Glutamatergic neuron (in vitro differentiated cells): Measurements from ENCODE around the gene SLC9A1. TPM values are rescaled to one million over a fixed set of nuclear protein-coding genes. Genes with fewer than 3 reads are reported as not detected.

Experiments
- DNase-seq: peaks from one replicate; pipeline ENCODE4 v3.0.0; 2022
- H3K27ac Mint-ChIP-seq: one replicate; pipeline ENCODE4 v1.8.0; 2020; ENCODE audit warnings: mild to moderate bottlenecking, mixed read lengths, inconsistent platforms; ENCODE audit not compliant: unreplicated experiment
- H3K27me3 Mint-ChIP-seq: one replicate; pipeline ENCODE4 v1.8.0; 2020; ENCODE audit warnings: mild to moderate bottlenecking, moderate library complexity, mixed read lengths, inconsistent platforms; ENCODE audit not compliant: unreplicated experiment
- H3K36me3 Mint-ChIP-seq: one replicate; pipeline ENCODE4 v1.8.0; 2020; ENCODE audit warnings: mild to moderate bottlenecking, mixed read lengths, inconsistent platforms; ENCODE audit not compliant: unreplicated experiment
- H3K4me1 Mint-ChIP-seq: one replicate; pipeline ENCODE4 v1.8.0; 2020; ENCODE audit warnings: mild to moderate bottlenecking, low read depth, mixed read lengths, inconsistent platforms; ENCODE audit not compliant: unreplicated experiment
- H3K4me3 Mint-ChIP-seq: one replicate; pipeline ENCODE4 v1.8.0; 2020; ENCODE audit warnings: mild to moderate bottlenecking, mixed read lengths, inconsistent platforms; ENCODE audit not compliant: unreplicated experiment
- H3K9me3 Mint-ChIP-seq: one replicate; pipeline ENCODE4 v1.8.0; 2020; ENCODE audit warnings: mild to moderate bottlenecking, moderate library complexity, mixed read lengths, inconsistent platforms; ENCODE audit not compliant: unreplicated experiment
- CTCF ChIP-seq: fragments of 200-600 bp; sonication (generic); IDR thresholded peaks from one replicate; pipeline ENCODE4 v1.5.0; 2021; ENCODE audit not compliant: partially characterized antibody, unreplicated experiment
- total RNA-seq: library from RNA; stranded (reverse); fragmentation: NEBNext Ultra II Directional; extraction: Animal tissue kit (Norgen Biotek cat#: 25700); gene quantifications from one replicate; pipeline ENCODE4 v1.2.1, GENCODE V29; 2021; ENCODE audit not compliant: unreplicated experiment

SLC9A1 gene
- total RNA-seq, 1 donor from 2014 or later, result 16.7 TPM

- no peak for DNase-seq
- no peak for TF ChIP-seq CTCF
- no peak overlapping the region for H3K27ac Mint-ChIP-seq
- H3K9me3 Mint-ChIP-seq, result no peaks in the 10 kb centered on the region
- H3K36me3 Mint-ChIP-seq, result no peaks in the 10 kb centered on the region
- H3K4me1 Mint-ChIP-seq, result peaks cover 3% of the 10 kb centered on the region
- no peak overlapping the region for H3K4me3 Mint-ChIP-seq
- H3K27me3 Mint-ChIP-seq, result no peaks in the 10 kb centered on the region
Observed at GRCh38 chr1:27077968-27078367, 77.0 kb downstream of the SLC9A1 start.

GRCh38 chr1:27076803-27077202 is 78.1 kb downstream of the SLC9A1 start:
- no peak for TF ChIP-seq CTCF
- H3K4me1 Mint-ChIP-seq, result peaks cover 8% of the 10 kb centered on the region

GRCh38 chr1:27074175-27074780 is 80.6 kb downstream of the SLC9A1 start:
- Mint-ChIP-seq H3K4me3 (no peak overlapping the region), H3K36me3 (no peaks in the 10 kb centered on the region), H3K4me1 (peaks cover 26% of the 10 kb centered on the region), H3K27me3 (peaks cover 7% of the 10 kb centered on the region), H3K9me3 (peaks cover 12% of the 10 kb centered on the region), H3K27ac (no peak overlapping the region)
- TF ChIP-seq CTCF, result no peak
- no peak for DNase-seq

More at GRCh38 chr1:27076803-27077202, 78.1 kb downstream of the SLC9A1 start:
- H3K4me3 Mint-ChIP-seq, result no peak overlapping the region
- H3K36me3 Mint-ChIP-seq, result no peaks in the 10 kb centered on the region
- no peak for DNase-seq
- no peak overlapping the region for H3K27ac Mint-ChIP-seq
- H3K27me3 Mint-ChIP-seq, result peaks cover 3% of the 10 kb centered on the region
- H3K9me3 Mint-ChIP-seq, result peaks cover under 1% of the 10 kb centered on the region

- Mint-ChIP-seq H3K27me3 (peaks cover 7% of the 10 kb centered on the region), H3K27ac (peak overlapping the region; percentile 96), H3K4me3 (peak overlapping the region; percentile 71), H3K9me3 (peaks cover 14% of the 10 kb centered on the region), H3K36me3 (no peaks in the 10 kb centered on the region), H3K4me1 (peaks cover 26% of the 10 kb centered on the region)
- no peak for TF ChIP-seq CTCF
- peak; percentile 87 for DNase-seq
Observed at GRCh38 chr1:27071049-27071416, 83.9 kb downstream of the SLC9A1 start.

GRCh38 chr1:27070390-27071048 is 84.4 kb downstream of the SLC9A1 start:
- peak; percentile 26 for DNase-seq
- H3K4me1 Mint-ChIP-seq, result peaks cover 26% of the 10 kb centered on the region
- H3K9me3 Mint-ChIP-seq, result peaks cover 14% of the 10 kb centered on the region
- peaks cover 7% of the 10 kb centered on the region for H3K27me3 Mint-ChIP-seq
- no peak for TF ChIP-seq CTCF
- H3K4me3 Mint-ChIP-seq, result peak overlapping the region; percentile 71
- H3K27ac Mint-ChIP-seq, result peak overlapping the region; percentile 96
- H3K36me3 Mint-ChIP-seq, result no peaks in the 10 kb centered on the region
